Muscle of leg (tissue), 11 donors: ENCODE measurements around the gene GXYLT1. TPM values are rescaled to one million over a fixed set of nuclear protein-coding genes. Genes with fewer than 3 reads are reported as not detected.
"Not testable (repeated sequence)": the region's sequence is repeated elsewhere in the genome, so short reads cannot be mapped to it uniquely, and the experiment has no call there.

Source experiments
- DNase-seq: peaks from one replicate; pipeline ENCODE4 v3.0.0; 2013
- H3K27ac ChIP-seq: one replicate; pipeline ENCODE4 v1.5.1; 2013; ENCODE audit warnings: mild to moderate bottlenecking, low read length, control low read depth
- H3K27me3 ChIP-seq: one replicate; pipeline ENCODE4 v1.6.1; 2013; ENCODE audit warnings: low read length; ENCODE audit not compliant: control insufficient read depth, insufficient read depth
- H3K36me3 ChIP-seq: one replicate; pipeline ENCODE4 v1.6.1; 2013; ENCODE audit warnings: low read length; ENCODE audit not compliant: control insufficient read depth, insufficient read depth
- H3K4me1 ChIP-seq: one replicate; pipeline ENCODE4 v1.6.1; 2013; ENCODE audit warnings: low read length; ENCODE audit not compliant: control insufficient read depth, insufficient read depth
- H3K4me3 ChIP-seq: one replicate; pipeline ENCODE4 v1.5.1; 2013; ENCODE audit warnings: low read length, control low read depth
- H3K9me3 ChIP-seq: replicated peaks from 2 replicates; pipeline ENCODE4 v1.6.1; 2013; ENCODE audit warnings: low read depth, low read length; ENCODE audit not compliant: control insufficient read depth
- whole genome bisulfite sequencing: methylation state at CpG from one replicate; pipeline ENCODE4 v1.1.5; 2013; ENCODE audit warnings: missing lambda C conversion rate; ENCODE audit not compliant: insufficient coverage; 5-methylcytosine and 5-hydroxymethylcytosine counted together
- polyA plus RNA-seq, 8 donors: library from polyadenylated mRNA; unstranded; fragments of 120-200 nt; gene quantifications; one replicate each; pipeline versions ENCODE4 v1.2.1 to v1.2.3, GENCODE V29; 2013; ENCODE audit warnings: inconsistent platforms in 1 of 8, low replicate concordance in 1 of 8; ENCODE audit not compliant: insufficient read length in 8 of 8, insufficient read depth in 1 of 8
- total RNA-seq: library from RNA; stranded (reverse); fragments of 120-200 nt; gene quantifications from one replicate; pipeline ENCODE4 v1.2.4, GENCODE V29; 2013

The GXYLT1 gene
- total and polyA plus RNA-seq, 9 donors: 9.4 to 22.0 (median 14.2) TPM

DNA sequence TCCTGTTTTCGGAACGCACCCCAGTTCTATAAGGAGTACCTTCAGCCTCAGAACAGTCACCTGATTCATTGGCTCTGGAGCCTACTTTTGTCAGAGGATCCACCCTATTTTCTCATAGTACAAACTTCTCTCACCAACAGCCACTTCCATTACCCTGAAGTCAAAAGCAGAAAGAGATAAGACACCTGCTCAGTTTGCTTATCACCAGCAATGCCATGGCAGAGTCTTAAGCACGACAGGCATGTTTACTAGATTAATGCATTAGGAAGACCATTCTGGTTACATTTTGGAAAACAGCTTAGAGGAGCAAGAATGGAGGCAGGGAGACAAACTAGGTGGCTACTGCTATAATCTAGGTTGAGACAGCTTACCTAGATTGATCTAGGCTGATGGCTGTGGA lies 67.7 kb downstream of the GXYLT1 start:
- H3K4me1 ChIP-seq: no peaks in the 10 kb centered on the region
- no peak overlapping the region for H3K4me3 ChIP-seq
- whole genome bisulfite sequencing: 94% methylated on average over 3 of the region's 3 CpGs
- no peak for DNase-seq
- H3K27me3 ChIP-seq: no peaks in the 10 kb centered on the region
- H3K36me3 ChIP-seq: no peaks in the 10 kb centered on the region
- H3K9me3 ChIP-seq: no peaks in the 10 kb centered on the region
- no peak overlapping the region for H3K27ac ChIP-seq

DNA sequence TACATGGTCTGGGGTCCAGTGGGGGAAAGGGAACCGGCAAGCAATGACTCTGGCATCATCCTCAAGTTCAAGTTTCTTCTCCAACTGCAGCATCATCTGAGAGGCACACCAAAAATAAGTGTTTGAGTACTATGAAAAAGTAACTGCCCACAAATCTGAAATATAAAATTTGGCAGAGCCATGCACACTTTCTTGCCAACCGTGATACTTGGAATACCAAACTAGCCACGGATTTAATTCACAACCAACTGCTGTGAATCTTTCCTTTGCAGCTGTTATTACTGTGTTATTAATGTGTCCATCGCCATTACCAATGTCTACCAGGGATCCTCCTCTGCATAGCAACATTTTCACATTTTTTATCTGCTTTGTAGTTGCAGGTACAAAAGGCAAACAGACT lies 74.6 kb downstream of the GXYLT1 start:
- no peaks in the 10 kb centered on the region for H3K9me3 ChIP-seq
- no peak overlapping the region for H3K4me3 ChIP-seq
- peak; percentile 75 for DNase-seq
- WGBS: no CpG with 5 or more reads among the region's 4 CpGs
- H3K4me1 ChIP-seq: no peaks in the 10 kb centered on the region
- H3K27ac ChIP-seq: no peak overlapping the region
- H3K36me3 ChIP-seq: no peaks in the 10 kb centered on the region
- no peaks in the 10 kb centered on the region for H3K27me3 ChIP-seq

DNA sequence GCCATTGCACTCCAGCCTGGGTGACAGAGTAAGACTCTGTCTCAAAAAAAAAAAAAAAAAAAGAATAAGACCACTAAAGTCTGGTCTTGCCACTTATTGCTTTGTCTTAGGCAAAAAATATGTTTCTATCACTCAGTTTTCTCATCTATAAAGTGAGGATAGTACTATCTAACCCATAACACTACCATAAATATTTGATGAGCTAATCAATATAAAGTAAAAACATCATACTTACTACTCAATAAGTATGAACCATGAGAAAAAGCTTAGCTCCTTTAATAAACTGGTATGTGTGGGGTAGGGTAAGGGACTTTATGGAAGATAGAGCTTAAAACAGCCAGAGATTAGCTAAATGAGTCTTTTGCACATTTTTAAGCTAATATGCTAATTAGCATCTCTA lies 85.5 kb downstream of the GXYLT1 start:
- Histone ChIP-seq H3K27ac (no peak overlapping the region), H3K27me3 (no peaks in the 10 kb centered on the region), H3K9me3 (no peaks in the 10 kb centered on the region), H3K4me1 (no peaks in the 10 kb centered on the region), H3K36me3 (no peaks in the 10 kb centered on the region), H3K4me3 (no peak overlapping the region)
- no peak for DNase-seq

DNA sequence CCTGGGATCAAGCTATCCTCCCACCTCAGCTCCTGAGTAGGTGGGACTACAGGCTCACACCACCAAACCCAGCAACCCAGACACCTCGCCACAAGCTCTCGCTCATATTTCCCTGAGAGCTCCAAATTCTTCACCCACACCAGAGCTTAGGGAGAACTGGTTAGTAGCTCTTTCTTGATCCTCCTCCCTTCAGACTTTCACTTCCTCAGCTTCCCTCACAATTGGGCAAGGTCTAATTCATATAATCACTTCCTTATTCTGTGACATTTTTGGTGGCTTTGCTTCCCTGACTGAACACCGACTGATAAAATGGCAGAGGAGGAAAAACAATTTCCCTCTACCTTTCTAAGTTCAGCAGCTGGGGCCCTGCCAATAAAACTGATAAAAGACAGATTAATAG lies 88.5 kb downstream of the GXYLT1 start:
- H3K27me3 ChIP-seq: no peaks in the 10 kb centered on the region
- H3K4me3 ChIP-seq: no peak overlapping the region
- 100% methylated on average over 1 of the region's 3 CpGs for WGBS
- DNase-seq: peak; percentile 52
- no peak overlapping the region for H3K27ac ChIP-seq
- H3K4me1 ChIP-seq: no peaks in the 10 kb centered on the region
- no peaks in the 10 kb centered on the region for H3K36me3 ChIP-seq
- H3K9me3 ChIP-seq: no peaks in the 10 kb centered on the region

DNA sequence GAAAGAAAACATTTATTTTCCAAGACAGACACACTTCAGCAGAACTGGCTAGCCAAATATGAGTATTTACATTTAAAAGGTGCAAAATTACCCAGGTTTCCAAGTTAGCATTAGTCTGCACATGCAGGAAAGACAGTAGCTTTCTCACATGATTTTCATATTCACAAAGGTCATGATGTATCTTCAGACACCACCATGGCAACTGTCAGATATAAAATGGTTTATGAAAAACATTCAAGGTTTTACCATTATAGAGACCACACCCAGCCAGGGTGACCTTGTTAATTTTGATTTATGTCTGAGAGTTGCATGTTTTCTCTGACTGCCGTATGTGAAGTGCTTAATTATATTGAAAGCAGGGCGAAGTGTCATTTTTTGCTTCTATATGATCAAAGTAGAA lies 91.2 kb downstream of the GXYLT1 start:
- no peaks in the 10 kb centered on the region for H3K36me3 ChIP-seq
- H3K4me3 ChIP-seq: no peak overlapping the region
- WGBS: no CpG with 5 or more reads among the region's 2 CpGs
- no peaks in the 10 kb centered on the region for H3K27me3 ChIP-seq
- H3K27ac ChIP-seq: no peak overlapping the region
- DNase-seq: no peak
- H3K9me3 ChIP-seq: no peaks in the 10 kb centered on the region
- no peaks in the 10 kb centered on the region for H3K4me1 ChIP-seq

DNA sequence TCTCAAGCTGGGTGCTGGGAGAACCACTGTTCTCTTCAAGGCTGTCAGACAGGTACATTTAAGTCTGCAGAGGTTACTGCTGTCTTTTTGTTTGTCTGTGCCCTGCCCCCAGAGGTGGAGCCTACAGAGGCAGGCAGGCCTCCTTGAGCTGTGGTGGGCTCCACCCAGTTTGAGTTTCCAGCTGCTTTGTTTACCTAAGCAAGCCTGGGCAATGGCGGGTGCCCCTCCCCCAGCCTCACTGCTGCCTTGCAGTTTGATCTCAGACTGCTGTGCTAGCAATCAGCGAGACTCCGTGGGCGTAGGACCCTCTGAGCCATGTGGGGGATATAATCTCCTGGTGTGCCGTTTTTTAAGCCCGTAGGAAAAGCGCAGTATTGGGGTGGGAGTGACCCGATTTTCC lies 95.7 kb downstream of the GXYLT1 start:
- H3K36me3 ChIP-seq, H3K4me3 ChIP-seq, H3K9me3 ChIP-seq, H3K27ac ChIP-seq, DNase-seq, H3K27me3 ChIP-seq, H3K4me1 ChIP-seq: not testable (repeated sequence)
- no CpG with 5 or more reads among the region's 8 CpGs for WGBS

DNA sequence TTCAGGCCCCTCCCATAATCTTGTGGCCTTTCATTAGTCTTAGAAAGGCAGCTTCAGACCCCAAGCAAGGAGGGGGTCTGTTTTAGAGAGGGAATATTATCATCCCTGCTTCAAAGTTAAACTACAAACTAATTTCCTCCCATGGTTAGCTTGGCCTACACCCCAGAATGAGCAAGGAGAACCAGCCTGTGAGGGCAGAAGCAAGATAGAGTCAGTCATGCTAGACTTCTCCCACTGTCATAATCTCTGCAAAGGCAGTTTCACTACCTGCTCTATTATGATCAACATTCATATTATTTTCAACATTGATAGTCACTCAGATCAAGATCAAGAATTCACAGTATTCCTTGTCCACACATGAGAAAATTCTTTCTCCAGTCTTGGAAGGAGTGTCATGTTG lies 105.1 kb downstream of the GXYLT1 start:
- H3K36me3 ChIP-seq: no peaks in the 10 kb centered on the region

DNA sequence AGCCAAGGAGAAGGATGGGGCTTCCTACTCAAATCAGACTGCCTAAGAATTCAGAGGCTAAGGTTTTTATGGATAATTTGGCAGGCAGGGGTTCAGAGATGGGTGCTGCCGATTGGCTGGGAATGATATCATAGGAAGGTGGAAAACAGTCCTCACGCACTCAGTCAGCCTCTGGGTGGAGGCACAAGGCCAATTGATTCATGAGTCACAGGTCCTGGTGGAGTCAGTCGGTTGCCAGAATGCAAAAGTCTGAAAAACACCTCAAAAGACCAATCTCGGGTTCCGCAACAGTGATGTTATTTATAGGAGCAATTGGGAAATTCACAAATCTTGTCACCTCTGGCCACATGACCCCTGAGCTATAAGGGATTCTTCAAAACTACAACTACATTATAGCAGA lies 105.5 kb downstream of the GXYLT1 start:
- Histone ChIP-seq H3K4me1 (no peaks in the 10 kb centered on the region), H3K36me3 (no peaks in the 10 kb centered on the region), H3K27me3 (no peaks in the 10 kb centered on the region), H3K4me3 (no peak overlapping the region), H3K9me3 (no peaks in the 10 kb centered on the region), H3K27ac (no peak overlapping the region)
- WGBS: no CpG with 5 or more reads among the region's 5 CpGs
- DNase-seq: no peak

More for the DNA sequence above, 105.1 kb downstream of the GXYLT1 start:
- H3K4me3 ChIP-seq: no peak overlapping the region
- no peak overlapping the region for H3K27ac ChIP-seq
- H3K9me3 ChIP-seq: no peaks in the 10 kb centered on the region
- no peak for DNase-seq
- H3K27me3 ChIP-seq: no peaks in the 10 kb centered on the region
- H3K4me1 ChIP-seq: no peaks in the 10 kb centered on the region

DNA sequence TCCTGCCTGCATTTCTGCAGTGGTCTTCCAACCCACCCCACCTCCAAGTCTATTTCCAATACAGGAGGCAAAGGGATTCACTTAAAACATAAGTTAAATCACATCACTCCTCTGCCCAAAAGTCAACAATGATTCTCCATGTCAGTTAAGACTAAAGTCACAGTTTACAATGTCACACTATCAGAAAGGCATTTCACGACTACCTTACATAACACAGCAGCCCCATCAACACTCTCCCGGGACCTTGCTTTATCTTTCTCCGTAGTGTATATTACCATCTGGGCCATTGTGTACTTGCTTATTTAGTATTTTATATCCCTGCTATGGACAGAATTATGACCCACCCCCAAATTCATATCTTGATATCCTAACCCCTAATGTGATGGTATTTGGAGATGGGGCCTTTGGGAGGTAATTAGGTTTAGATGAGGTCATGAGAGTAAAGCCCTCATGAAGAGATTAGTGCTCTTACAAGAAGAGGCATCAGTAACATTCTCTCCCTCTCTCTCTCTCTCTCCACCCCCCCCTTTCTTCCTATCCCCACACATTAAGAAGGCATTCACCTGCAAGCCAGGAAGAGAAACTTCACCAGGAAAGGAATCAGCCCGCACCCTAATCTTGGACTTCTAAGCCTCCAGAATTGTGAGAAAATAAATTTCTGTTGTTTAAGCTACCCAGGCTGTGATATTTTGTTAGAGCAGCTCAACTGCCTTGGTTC lies 112.7 kb downstream of the GXYLT1 start:
- 20% methylated on average over 1 of the region's 4 CpGs for WGBS
- Histone ChIP-seq H3K9me3 (no peaks in the 10 kb centered on the region), H3K27me3 (no peaks in the 10 kb centered on the region), H3K36me3 (no peaks in the 10 kb centered on the region), H3K4me3 (no peak overlapping the region), H3K27ac (no peak overlapping the region), H3K4me1 (no peaks in the 10 kb centered on the region)
- DNase-seq: no peak
